WTC11 (cell line): ENCODE results near the gene PRKCB. TPM values are rescaled to one million over a fixed set of nuclear protein-coding genes. Genes with fewer than 3 reads are reported as not detected.

Experiments used
- ESRRA ChIP-seq: sonication (generic); formaldehyde crosslinking; IDR thresholded peaks from 2 replicates; pipeline ENCODE4 v1.8.1; 2022; ENCODE audit warnings: mild to moderate bottlenecking, missing genetic modification reagents, borderline replicate concordance
- IRF2 ChIP-seq: sonication (generic); formaldehyde crosslinking; IDR thresholded peaks from 2 replicates; pipeline ENCODE4 v1.8.0; 2022; ENCODE audit warnings: low read depth, missing genetic modification reagents, borderline replicate concordance
- JUN ChIP-seq: sonication (generic); formaldehyde crosslinking; IDR thresholded peaks from 2 replicates; pipeline ENCODE4 v1.8.0; 2023; ENCODE audit warnings: mild to moderate bottlenecking, missing genetic modification reagents
- NR1H2 ChIP-seq: sonication (generic); formaldehyde crosslinking; IDR thresholded peaks from 2 replicates; pipeline ENCODE4 v1.9.0; 2021; ENCODE audit warnings: mild to moderate bottlenecking, moderate library complexity, missing genetic modification reagents
- PRRX2 ChIP-seq: fragments of 250-450 bp; sonication (Bioruptor Pico); IDR thresholded peaks from 2 replicates; pipeline ENCODE4 v1.8.0; 2021; ENCODE audit warnings: mild to moderate bottlenecking
- SMAD4 ChIP-seq: sonication (generic); formaldehyde crosslinking; IDR thresholded peaks from 2 replicates; pipeline ENCODE4 v1.8.0; 2022; ENCODE audit warnings: mild to moderate bottlenecking, missing genetic modification reagents
- TEAD1 ChIP-seq: sonication (generic); formaldehyde crosslinking; IDR thresholded peaks from 2 replicates; pipeline ENCODE4 v1.8.0; 2022; ENCODE audit warnings: mild to moderate bottlenecking, missing genetic modification reagents
- ZNF138 ChIP-seq: sonication (generic); formaldehyde crosslinking; conservative IDR thresholded peaks from 2 replicates; pipeline ENCODE4 v1.8.1; 2022; ENCODE audit warnings: mild to moderate bottlenecking, moderate library complexity, missing genetic modification reagents
- ZNF219 ChIP-seq: sonication (generic); formaldehyde crosslinking; IDR thresholded peaks from 2 replicates; pipeline ENCODE4 v1.8.0; 2023; ENCODE audit warnings: missing genetic modification reagents, mild to moderate bottlenecking, borderline replicate concordance
- ZNF396 ChIP-seq: fragments of 250-450 bp; sonication (Bioruptor Pico); IDR thresholded peaks from 2 replicates; pipeline ENCODE4 v1.8.0; 2021; ENCODE audit warnings: mild to moderate bottlenecking, moderate library complexity, borderline replicate concordance
- ZNF416 ChIP-seq: fragments of 250-450 bp; sonication (Bioruptor Pico); IDR thresholded peaks from 2 replicates; pipeline ENCODE4 v1.9.0; 2021; ENCODE audit warnings: mild to moderate bottlenecking, inconsistent platforms
- ZNF423 ChIP-seq: fragments of 250-450 bp; sonication (Bioruptor Pico); IDR thresholded peaks from 2 replicates; pipeline ENCODE4 v2.1.2; 2022; ENCODE audit warnings: mild to moderate bottlenecking, moderate library complexity
- total RNA-seq: library from RNA; stranded (reverse); gene quantifications from 3 replicates; pipeline ENCODE4 v1.2.3, GENCODE V29; 2021
- TF ChIP-seq, protein P1 (sequence below): fragments of 250-450 bp; sonication (Bioruptor Pico); IDR thresholded peaks from 2 replicates; pipeline ENCODE4 v1.8.0; 2021; ENCODE audit warnings: mild to moderate bottlenecking
- TF ChIP-seq, protein P2 (sequence below): sonication (generic); formaldehyde crosslinking; IDR thresholded peaks from 2 replicates; pipeline ENCODE4 v1.8.1; 2022; ENCODE audit warnings: mild to moderate bottlenecking, missing genetic modification reagents, moderate library complexity, borderline replicate concordance
- TF ChIP-seq, protein P3 (sequence below): fragments of 250-450 bp; sonication (Bioruptor Pico); conservative IDR thresholded peaks from 2 replicates; pipeline ENCODE4 v1.9.0; 2021; ENCODE audit warnings: mild to moderate bottlenecking
- TF ChIP-seq, protein P4 (sequence below): sonication (generic); formaldehyde crosslinking; IDR thresholded peaks from 2 replicates; pipeline ENCODE4 v1.8.0; 2023; ENCODE audit warnings: mild to moderate bottlenecking, missing genetic modification reagents
- TF ChIP-seq, protein P5 (sequence below): sonication (generic); formaldehyde crosslinking; conservative IDR thresholded peaks from 2 replicates; pipeline ENCODE4 v1.8.1; 2022; ENCODE audit warnings: mild to moderate bottlenecking, missing genetic modification reagents
- TF ChIP-seq, protein P6 (sequence below): sonication (generic); formaldehyde crosslinking; IDR thresholded peaks from 2 replicates; pipeline ENCODE4 v1.8.1; 2023; ENCODE audit warnings: mild to moderate bottlenecking, missing genetic modification reagents, moderate library complexity
- TF ChIP-seq, protein P7 (sequence below): sonication (generic); formaldehyde crosslinking; IDR thresholded peaks from 2 replicates; pipeline ENCODE4 v1.8.1; 2022; ENCODE audit warnings: low read depth, mild to moderate bottlenecking, moderate library complexity, missing genetic modification reagents, borderline replicate concordance
- TF ChIP-seq, protein P8 (sequence below): fragments of 250-450 bp; sonication (Bioruptor Pico); IDR thresholded peaks from 2 replicates; pipeline ENCODE4 v1.9.0; 2021; ENCODE audit warnings: mild to moderate bottlenecking, borderline replicate concordance
- TF ChIP-seq, protein P9 (sequence below): sonication (generic); formaldehyde crosslinking; IDR thresholded peaks from 2 replicates; pipeline ENCODE4 v1.8.1; 2022; ENCODE audit warnings: missing genetic modification reagents, borderline replicate concordance

PRKCB gene
- total RNA-seq, 1 experiment from 2014 or later = 6.9 TPM

DNA sequence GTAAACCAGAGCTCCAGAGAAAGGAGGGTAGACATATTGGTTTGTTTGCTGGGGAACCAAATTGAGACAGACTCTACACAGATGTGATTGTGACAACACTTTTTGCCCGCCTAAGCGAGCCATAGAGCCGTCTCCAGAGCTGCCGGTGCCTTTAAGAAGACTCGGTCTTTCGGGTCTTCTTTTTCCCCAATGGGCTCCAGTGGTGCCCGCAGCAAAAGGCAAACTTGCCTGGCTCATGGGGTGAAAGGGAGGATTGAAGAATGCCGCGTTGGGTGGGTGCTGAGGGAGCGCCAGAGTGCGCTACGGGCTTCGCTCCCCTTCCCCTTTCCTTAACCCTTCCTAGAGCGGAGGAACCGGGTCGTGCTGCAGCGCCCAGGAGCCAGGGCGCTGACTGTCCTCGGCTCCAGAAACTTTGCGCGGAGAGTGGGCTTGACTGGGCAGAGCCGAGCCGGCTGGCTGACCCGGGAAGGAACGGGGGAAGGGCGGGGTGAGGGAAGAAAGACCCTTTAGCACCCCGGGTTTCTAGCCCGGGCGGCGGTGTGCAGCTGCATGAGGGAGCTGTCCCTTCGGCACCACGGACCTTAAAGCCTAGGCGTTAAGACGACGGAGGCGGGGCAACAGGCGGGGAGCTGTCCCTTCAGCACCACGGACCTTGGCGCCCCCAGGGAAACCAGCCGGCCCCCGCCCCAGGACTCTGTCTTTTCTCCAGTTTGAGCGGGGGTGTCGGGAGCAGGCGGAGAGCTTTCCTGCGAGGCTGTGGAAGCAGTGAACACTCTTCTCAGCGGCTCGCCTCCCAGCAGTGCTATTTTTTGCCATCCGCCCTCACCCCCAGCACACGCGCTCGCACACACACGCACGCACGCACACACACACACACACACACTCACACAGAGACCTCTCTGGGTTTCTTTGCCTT, 419.9 kb downstream of the PRKCB start, which contains the start of gene CACNG3 (continued):
- TF ChIP-seq, protein P1, sequence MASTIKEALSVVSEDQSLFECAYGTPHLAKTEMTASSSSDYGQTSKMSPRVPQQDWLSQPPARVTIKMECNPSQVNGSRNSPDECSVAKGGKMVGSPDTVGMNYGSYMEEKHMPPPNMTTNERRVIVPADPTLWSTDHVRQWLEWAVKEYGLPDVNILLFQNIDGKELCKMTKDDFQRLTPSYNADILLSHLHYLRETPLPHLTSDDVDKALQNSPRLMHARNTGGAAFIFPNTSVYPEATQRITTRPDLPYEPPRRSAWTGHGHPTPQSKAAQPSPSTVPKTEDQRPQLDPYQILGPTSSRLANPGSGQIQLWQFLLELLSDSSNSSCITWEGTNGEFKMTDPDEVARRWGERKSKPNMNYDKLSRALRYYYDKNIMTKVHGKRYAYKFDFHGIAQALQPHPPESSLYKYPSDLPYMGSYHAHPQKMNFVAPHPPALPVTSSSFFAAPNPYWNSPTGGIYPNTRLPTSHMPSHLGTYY = no peak
- TF ChIP-seq, protein P2, sequence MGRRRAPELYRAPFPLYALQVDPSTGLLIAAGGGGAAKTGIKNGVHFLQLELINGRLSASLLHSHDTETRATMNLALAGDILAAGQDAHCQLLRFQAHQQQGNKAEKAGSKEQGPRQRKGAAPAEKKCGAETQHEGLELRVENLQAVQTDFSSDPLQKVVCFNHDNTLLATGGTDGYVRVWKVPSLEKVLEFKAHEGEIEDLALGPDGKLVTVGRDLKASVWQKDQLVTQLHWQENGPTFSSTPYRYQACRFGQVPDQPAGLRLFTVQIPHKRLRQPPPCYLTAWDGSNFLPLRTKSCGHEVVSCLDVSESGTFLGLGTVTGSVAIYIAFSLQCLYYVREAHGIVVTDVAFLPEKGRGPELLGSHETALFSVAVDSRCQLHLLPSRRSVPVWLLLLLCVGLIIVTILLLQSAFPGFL (CRISPR knock-in tag) = peak; percentile 88; the same call in 1 of the 2 replicates
- TF ChIP-seq, protein P3, sequence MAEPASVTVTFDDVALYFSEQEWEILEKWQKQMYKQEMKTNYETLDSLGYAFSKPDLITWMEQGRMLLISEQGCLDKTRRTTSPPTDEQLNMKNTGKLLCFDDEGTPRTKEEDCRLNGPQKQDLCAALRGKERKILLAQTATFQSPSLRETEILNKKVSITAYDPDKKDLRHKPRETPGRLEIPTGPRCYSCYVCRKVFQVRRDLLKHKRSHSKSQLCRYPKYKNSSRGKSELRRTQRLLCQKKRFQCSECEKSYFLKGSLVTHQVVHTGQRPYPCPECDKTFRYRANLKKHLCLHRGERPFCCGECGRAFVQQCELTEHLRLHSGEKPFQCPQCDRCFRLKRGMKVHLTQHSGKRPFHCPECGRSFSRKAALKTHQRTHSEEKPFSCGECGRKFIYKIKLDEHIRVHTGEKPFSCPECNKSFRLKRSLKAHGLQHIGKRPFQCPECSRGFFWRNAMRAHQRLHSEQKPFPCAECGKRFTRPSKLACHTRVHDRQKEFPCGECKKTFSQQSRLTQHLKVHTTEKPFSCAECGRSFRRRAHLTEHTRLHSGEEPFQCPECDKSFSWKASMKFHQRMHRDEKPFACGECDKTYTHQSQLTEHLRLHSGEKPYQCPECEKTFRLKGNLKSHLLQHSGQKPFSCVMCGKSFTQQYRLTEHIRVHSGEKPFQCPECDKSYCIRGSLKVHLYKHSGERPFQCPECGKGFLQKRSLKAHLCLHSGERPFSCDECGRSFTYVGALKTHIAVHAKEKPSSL = no peak
- TF ChIP-seq ZNF219 (CRISPR knock-in tag) (peak; percentile 89; the same call in 1 of the 2 replicates), ZNF423 (CRISPR knock-in tag) (peak; percentile 19; the same call in 1 of the 2 replicates), ESRRA (CRISPR knock-in tag) (peak; percentile 84; the same call in 1 of the 2 replicates), PRRX2 (CRISPR knock-in tag) (no peak), ZNF396 (CRISPR knock-in tag) (no peak), NR1H2 (CRISPR knock-in tag) (0 out of 2 replicates have a peak, but pooled peaks have one; percentile 40), SMAD4 (CRISPR knock-in tag) (peak; percentile 93), IRF2 (CRISPR knock-in tag) (no peak), TEAD1 (CRISPR knock-in tag) (peak; percentile 97), ZNF138 (CRISPR knock-in tag) (peak; percentile 58; the same call in 1 of the 2 replicates), JUN (CRISPR knock-in tag) (peak; percentile 93), ZNF416 (CRISPR knock-in tag) (no peak)
- TF ChIP-seq, protein P4, sequence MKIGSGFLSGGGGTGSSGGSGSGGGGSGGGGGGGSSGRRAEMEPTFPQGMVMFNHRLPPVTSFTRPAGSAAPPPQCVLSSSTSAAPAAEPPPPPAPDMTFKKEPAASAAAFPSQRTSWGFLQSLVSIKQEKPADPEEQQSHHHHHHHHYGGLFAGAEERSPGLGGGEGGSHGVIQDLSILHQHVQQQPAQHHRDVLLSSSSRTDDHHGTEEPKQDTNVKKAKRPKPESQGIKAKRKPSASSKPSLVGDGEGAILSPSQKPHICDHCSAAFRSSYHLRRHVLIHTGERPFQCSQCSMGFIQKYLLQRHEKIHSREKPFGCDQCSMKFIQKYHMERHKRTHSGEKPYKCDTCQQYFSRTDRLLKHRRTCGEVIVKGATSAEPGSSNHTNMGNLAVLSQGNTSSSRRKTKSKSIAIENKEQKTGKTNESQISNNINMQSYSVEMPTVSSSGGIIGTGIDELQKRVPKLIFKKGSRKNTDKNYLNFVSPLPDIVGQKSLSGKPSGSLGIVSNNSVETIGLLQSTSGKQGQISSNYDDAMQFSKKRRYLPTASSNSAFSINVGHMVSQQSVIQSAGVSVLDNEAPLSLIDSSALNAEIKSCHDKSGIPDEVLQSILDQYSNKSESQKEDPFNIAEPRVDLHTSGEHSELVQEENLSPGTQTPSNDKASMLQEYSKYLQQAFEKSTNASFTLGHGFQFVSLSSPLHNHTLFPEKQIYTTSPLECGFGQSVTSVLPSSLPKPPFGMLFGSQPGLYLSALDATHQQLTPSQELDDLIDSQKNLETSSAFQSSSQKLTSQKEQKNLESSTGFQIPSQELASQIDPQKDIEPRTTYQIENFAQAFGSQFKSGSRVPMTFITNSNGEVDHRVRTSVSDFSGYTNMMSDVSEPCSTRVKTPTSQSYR (CRISPR knock-in tag) = peak; percentile 90; the same call in 1 of the 2 replicates
- TF ChIP-seq, protein P5, sequence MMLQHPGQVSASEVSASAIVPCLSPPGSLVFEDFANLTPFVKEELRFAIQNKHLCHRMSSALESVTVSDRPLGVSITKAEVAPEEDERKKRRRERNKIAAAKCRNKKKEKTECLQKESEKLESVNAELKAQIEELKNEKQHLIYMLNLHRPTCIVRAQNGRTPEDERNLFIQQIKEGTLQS (CRISPR knock-in tag) = no peak
- TF ChIP-seq, protein P6, sequence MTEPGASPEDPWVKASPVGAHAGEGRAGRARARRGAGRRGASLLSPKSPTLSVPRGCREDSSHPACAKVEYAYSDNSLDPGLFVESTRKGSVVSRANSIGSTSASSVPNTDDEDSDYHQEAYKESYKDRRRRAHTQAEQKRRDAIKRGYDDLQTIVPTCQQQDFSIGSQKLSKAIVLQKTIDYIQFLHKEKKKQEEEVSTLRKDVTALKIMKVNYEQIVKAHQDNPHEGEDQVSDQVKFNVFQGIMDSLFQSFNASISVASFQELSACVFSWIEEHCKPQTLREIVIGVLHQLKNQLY (CRISPR knock-in tag) = no peak
- TF ChIP-seq, protein P7, sequence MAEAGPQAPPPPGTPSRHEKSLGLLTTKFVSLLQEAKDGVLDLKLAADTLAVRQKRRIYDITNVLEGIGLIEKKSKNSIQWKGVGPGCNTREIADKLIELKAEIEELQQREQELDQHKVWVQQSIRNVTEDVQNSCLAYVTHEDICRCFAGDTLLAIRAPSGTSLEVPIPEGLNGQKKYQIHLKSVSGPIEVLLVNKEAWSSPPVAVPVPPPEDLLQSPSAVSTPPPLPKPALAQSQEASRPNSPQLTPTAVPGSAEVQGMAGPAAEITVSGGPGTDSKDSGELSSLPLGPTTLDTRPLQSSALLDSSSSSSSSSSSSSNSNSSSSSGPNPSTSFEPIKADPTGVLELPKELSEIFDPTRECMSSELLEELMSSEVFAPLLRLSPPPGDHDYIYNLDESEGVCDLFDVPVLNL (CRISPR knock-in tag) = peak; percentile 82
- TF ChIP-seq, protein P8, sequence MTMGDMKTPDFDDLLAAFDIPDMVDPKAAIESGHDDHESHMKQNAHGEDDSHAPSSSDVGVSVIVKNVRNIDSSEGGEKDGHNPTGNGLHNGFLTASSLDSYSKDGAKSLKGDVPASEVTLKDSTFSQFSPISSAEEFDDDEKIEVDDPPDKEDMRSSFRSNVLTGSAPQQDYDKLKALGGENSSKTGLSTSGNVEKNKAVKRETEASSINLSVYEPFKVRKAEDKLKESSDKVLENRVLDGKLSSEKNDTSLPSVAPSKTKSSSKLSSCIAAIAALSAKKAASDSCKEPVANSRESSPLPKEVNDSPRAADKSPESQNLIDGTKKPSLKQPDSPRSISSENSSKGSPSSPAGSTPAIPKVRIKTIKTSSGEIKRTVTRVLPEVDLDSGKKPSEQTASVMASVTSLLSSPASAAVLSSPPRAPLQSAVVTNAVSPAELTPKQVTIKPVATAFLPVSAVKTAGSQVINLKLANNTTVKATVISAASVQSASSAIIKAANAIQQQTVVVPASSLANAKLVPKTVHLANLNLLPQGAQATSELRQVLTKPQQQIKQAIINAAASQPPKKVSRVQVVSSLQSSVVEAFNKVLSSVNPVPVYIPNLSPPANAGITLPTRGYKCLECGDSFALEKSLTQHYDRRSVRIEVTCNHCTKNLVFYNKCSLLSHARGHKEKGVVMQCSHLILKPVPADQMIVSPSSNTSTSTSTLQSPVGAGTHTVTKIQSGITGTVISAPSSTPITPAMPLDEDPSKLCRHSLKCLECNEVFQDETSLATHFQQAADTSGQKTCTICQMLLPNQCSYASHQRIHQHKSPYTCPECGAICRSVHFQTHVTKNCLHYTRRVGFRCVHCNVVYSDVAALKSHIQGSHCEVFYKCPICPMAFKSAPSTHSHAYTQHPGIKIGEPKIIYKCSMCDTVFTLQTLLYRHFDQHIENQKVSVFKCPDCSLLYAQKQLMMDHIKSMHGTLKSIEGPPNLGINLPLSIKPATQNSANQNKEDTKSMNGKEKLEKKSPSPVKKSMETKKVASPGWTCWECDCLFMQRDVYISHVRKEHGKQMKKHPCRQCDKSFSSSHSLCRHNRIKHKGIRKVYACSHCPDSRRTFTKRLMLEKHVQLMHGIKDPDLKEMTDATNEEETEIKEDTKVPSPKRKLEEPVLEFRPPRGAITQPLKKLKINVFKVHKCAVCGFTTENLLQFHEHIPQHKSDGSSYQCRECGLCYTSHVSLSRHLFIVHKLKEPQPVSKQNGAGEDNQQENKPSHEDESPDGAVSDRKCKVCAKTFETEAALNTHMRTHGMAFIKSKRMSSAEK (CRISPR knock-in tag) = no peak
- TF ChIP-seq, protein P9, sequence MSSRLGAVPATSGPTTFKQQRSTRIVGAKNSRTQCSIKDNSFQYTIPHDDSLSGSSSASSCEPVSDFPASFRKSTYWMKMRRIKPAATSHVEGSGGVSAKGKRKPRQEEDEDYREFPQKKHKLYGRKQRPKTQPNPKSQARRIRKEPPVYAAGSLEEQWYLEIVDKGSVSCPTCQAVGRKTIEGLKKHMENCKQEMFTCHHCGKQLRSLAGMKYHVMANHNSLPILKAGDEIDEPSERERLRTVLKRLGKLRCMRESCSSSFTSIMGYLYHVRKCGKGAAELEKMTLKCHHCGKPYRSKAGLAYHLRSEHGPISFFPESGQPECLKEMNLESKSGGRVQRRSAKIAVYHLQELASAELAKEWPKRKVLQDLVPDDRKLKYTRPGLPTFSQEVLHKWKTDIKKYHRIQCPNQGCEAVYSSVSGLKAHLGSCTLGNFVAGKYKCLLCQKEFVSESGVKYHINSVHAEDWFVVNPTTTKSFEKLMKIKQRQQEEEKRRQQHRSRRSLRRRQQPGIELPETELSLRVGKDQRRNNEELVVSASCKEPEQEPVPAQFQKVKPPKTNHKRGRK (CRISPR knock-in tag) = 0 out of 2 replicates have a peak, but pooled peaks have one; percentile 29
